ENCODE data around the gene JMJD1C. TPM values are rescaled to one million over a fixed set of nuclear protein-coding genes. Genes with fewer than 3 reads are reported as not detected.
A peak's percentile ranks its signal among the peaks of the same experiment; 100 is the strongest.

The JMJD1C gene
- total RNA-seq, 1 experiment from 2014 or later, result 139 TPM

- BruUV-seq (replicated peaks), result no TSS peak
- DNase-seq, result no peak
- TF ChIP-seq EZH2phosphoT487 (IDR thresholded peaks at IDR 0.05; ENCODE audit: borderline replicate concordance, low read length) (no peak), CTCF (conservative IDR thresholded peaks at IDR 0.05; ENCODE audit: low read depth, low read length) (no peak), EZH2 (IDR thresholded peaks at IDR 0.05; ENCODE audit: low read length, unreplicated experiment) (no peak)
- Histone ChIP-seq H2AFZ (ENCODE audit: low read length) (no peak overlapping the region), H3K36me3 (ENCODE audit: low read depth, low read length) (peaks cover 40% of the 10 kb centered on the region), H3K9ac (ENCODE audit: low read length) (no peak overlapping the region), H3K9me2 (replicated peaks; ENCODE audit: low read length) (no peaks in the 10 kb centered on the region), H3K27me3 (ENCODE audit: low read length) (no peaks in the 10 kb centered on the region), H3K4me2 (ENCODE audit: low read length) (peak overlapping the region; percentile 1; the same call in 1 of the 2 replicates), H3K9me3 (ENCODE audit: low read length) (no peaks in the 10 kb centered on the region), H3K27ac (ENCODE audit: low read length) (no peak overlapping the region), H3K79me2 (ENCODE audit: low read length) (peaks cover 100% of the 10 kb centered on the region), H3K4me3 (ENCODE audit: low read length) (no peak overlapping the region), H4K20me1 (ENCODE audit: low read length) (peaks cover 65% of the 10 kb centered on the region), H3F3A (ENCODE audit: low read length, unreplicated experiment) (peaks cover 22% of the 10 kb centered on the region), H3K4me1 (ENCODE audit: insufficient read depth, low read length) (peaks cover 50% of the 10 kb centered on the region)
- ChIA-PET CTCF (interaction anchor here (0.6 to 1.0 kb wide), 2 partner anchors 96 to 444 kb away, joined by 3 read pairs; no protein-coding TSS in a partner anchor), POLR2A (ENCODE audit: unreplicated experiment) (interaction anchor here (0.7 kb wide), 1 partner anchor 537 kb away, joined by 6 read pairs; no protein-coding TSS in a partner anchor)
- ATAC-seq, result no peak
- intact Hi-C loops (cut with micrococcal nuclease), result loop anchor here (10.0 kb wide), 1 partner anchor 998 kb away; the partner anchor contains the start of gene RTKN2
Observed at GRCh38 chr10:63262430-63263073, 203.2 kb downstream of the JMJD1C start.

GRCh38 chr10:63261496-63261895, 204.3 kb downstream of the JMJD1C start:
- peaks cover 11% of the 10 kb centered on the region for H3F3A ChIP-seq (ENCODE audit: low read length, unreplicated experiment)
- DNase-seq (peak; percentile 32), ATAC-seq (no peak)
- H3K4me1 ChIP-seq (ENCODE audit: insufficient read depth, low read length), result peaks cover 50% of the 10 kb centered on the region
- H3K27ac ChIP-seq (ENCODE audit: low read length), result no peak overlapping the region
- TF ChIP-seq CTCF (conservative IDR thresholded peaks at IDR 0.05; ENCODE audit: low read depth, low read length), result no peak
- no peak for TF ChIP-seq EZH2 (IDR thresholded peaks at IDR 0.05; ENCODE audit: low read length, unreplicated experiment)
- no peak for TF ChIP-seq EZH2phosphoT487 (IDR thresholded peaks at IDR 0.05; ENCODE audit: borderline replicate concordance, low read length)
- peaks cover 64% of the 10 kb centered on the region for H4K20me1 ChIP-seq (ENCODE audit: low read length)
- POLR2A ChIA-PET (ENCODE audit: unreplicated experiment), result no interaction called here
- intact Hi-C loops (cut with micrococcal nuclease), result loop anchor here (10.0 kb wide), 1 partner anchor 997 kb away; the partner anchor contains the start of gene RTKN2
- H3K27me3 ChIP-seq (ENCODE audit: low read length), result no peaks in the 10 kb centered on the region
- H3K9me3 ChIP-seq (ENCODE audit: low read length), result no peaks in the 10 kb centered on the region
- CTCF ChIA-PET, result no interaction called here
- no peak overlapping the region for H3K4me2 ChIP-seq (ENCODE audit: low read length)
- peaks cover 100% of the 10 kb centered on the region for H3K79me2 ChIP-seq (ENCODE audit: low read length)
- no TSS peak for BruUV-seq (replicated peaks)
- H3K9me2 ChIP-seq (replicated peaks; ENCODE audit: low read length), result no peaks in the 10 kb centered on the region
- H2AFZ ChIP-seq (ENCODE audit: low read length), result no peak overlapping the region
- H3K9ac ChIP-seq (ENCODE audit: low read length), result no peak overlapping the region
- peaks cover 40% of the 10 kb centered on the region for H3K36me3 ChIP-seq (ENCODE audit: low read depth, low read length)
- H3K4me3 ChIP-seq (ENCODE audit: low read length), result no peak overlapping the region

GRCh38 chr10:63260860-63261251, 204.9 kb downstream of the JMJD1C start:
- no peaks in the 10 kb centered on the region for H3K9me2 ChIP-seq (replicated peaks; ENCODE audit: low read length)
- no peak for ATAC-seq
- H3F3A ChIP-seq (ENCODE audit: low read length, unreplicated experiment), result peaks cover 5% of the 10 kb centered on the region
- TF ChIP-seq EZH2phosphoT487 (IDR thresholded peaks at IDR 0.05; ENCODE audit: borderline replicate concordance, low read length), result no peak
- TF ChIP-seq EZH2 (IDR thresholded peaks at IDR 0.05; ENCODE audit: low read length, unreplicated experiment), result no peak
- TF ChIP-seq CTCF (conservative IDR thresholded peaks at IDR 0.05; ENCODE audit: low read depth, low read length), result no peak
- POLR2A ChIA-PET (ENCODE audit: unreplicated experiment), result no interaction called here
- H2AFZ ChIP-seq (ENCODE audit: low read length), result no peak overlapping the region
- no peak overlapping the region for H3K4me2 ChIP-seq (ENCODE audit: low read length)
- H3K9ac ChIP-seq (ENCODE audit: low read length), result no peak overlapping the region
- no peak overlapping the region for H3K27ac ChIP-seq (ENCODE audit: low read length)
- intact Hi-C loops (cut with micrococcal nuclease), result loop anchor here (10.0 kb wide), 1 partner anchor 996 kb away; the partner anchor contains the start of gene RTKN2
- peak; percentile 31 for DNase-seq
- H3K4me3 ChIP-seq (ENCODE audit: low read length), result no peak overlapping the region
- H3K36me3 ChIP-seq (ENCODE audit: low read depth, low read length), result peaks cover 40% of the 10 kb centered on the region
- H3K9me3 ChIP-seq (ENCODE audit: low read length), result no peaks in the 10 kb centered on the region
- no TSS peak for BruUV-seq (replicated peaks)
- CTCF ChIA-PET, result no interaction called here
- no peaks in the 10 kb centered on the region for H3K27me3 ChIP-seq (ENCODE audit: low read length)
- H3K79me2 ChIP-seq (ENCODE audit: low read length), result peaks cover 100% of the 10 kb centered on the region
- peaks cover 50% of the 10 kb centered on the region for H3K4me1 ChIP-seq (ENCODE audit: insufficient read depth, low read length)
- peaks cover 62% of the 10 kb centered on the region for H4K20me1 ChIP-seq (ENCODE audit: low read length)

Data from PC-3 (cell line).